IMR-90 (cell line): ENCODE data around the gene SBF1. TPM values are rescaled to one million over a fixed set of nuclear protein-coding genes. Genes with fewer than 3 reads are reported as not detected.

Experiments used
- ATAC-seq: fragments of 200-7000 bp; cut with Tn5 transposase; 2 replicates; pipeline ENCODE4 v1.9.1; 2020; ENCODE audit warnings: low read depth, mild to moderate bottlenecking, moderate library complexity
- BruUV-seq: library from RNA; stranded (reverse); fragments of 400-500 nt; replicated peaks from 2 replicates; lab custom pipeline; 2021; lab: Mats Ljungman, UMichigan
- CTCF ChIA-PET: fragments of 300-600 bp; formaldehyde crosslinking; extraction: SDS; loops from one replicate; lab custom pipeline; 2021; ENCODE audit warnings: antibody characterized with exemption; lab: Yijun Ruan, JAX
- POLR2A ChIA-PET: fragments of 300-600 bp; sonication (Branson Sonifier 250); formaldehyde crosslinking; loops from one replicate; lab custom pipeline; 2022; ENCODE audit warnings: antibody characterized with exemption; ENCODE audit not compliant: unreplicated experiment; lab: Charles Lee
- DNase-seq: peaks from one replicate; pipeline ENCODE4 v3.0.0; 2013
- H2AFZ ChIP-seq: replicated peaks from 2 replicates; pipeline ENCODE3; 2013; ENCODE audit warnings: low read length, mild to moderate bottlenecking; ENCODE audit not compliant: poor library complexity
- H2AK5ac ChIP-seq: 2 replicates; pipeline ENCODE4 v1.6.1; 2013; ENCODE audit warnings: low read depth, low read length, inconsistent platforms
- H2AK9ac ChIP-seq: replicated peaks from 2 replicates; pipeline ENCODE3; 2013; ENCODE audit warnings: mild to moderate bottlenecking, low read depth, low read length, moderate library complexity; ENCODE audit not compliant: poor library complexity
- H2BK120ac ChIP-seq: 2 replicates; pipeline ENCODE4 v1.6.1; 2013; ENCODE audit warnings: low read depth, low read length, inconsistent platforms
- H2BK15ac ChIP-seq: 3 replicates; pipeline ENCODE4 v1.6.1; 2013; ENCODE audit warnings: low read depth, low read length, inconsistent platforms
- H2BK20ac ChIP-seq: 2 replicates; pipeline ENCODE4 v1.6.1; 2013; ENCODE audit warnings: low read depth, mild to moderate bottlenecking, inconsistent platforms, low read length, moderate library complexity
- H2BK5ac ChIP-seq: 2 replicates; pipeline ENCODE4 v1.6.1; 2013; ENCODE audit warnings: mild to moderate bottlenecking, low read depth, low read length, inconsistent platforms; ENCODE audit not compliant: poor library complexity, severe bottlenecking
- H3K14ac ChIP-seq: replicated peaks from 2 replicates; pipeline ENCODE4 v1.6.1; 2013; ENCODE audit warnings: low read depth, low read length, inconsistent platforms
- H3K18ac ChIP-seq: 2 replicates; pipeline ENCODE4 v1.6.1; 2013; ENCODE audit warnings: low read depth, low read length, control low read depth
- H3K23ac ChIP-seq: 2 replicates; pipeline ENCODE4 v1.6.1; 2013; ENCODE audit warnings: low read depth, low read length, inconsistent platforms
- H3K27ac ChIP-seq: 2 replicates; pipeline ENCODE4 v1.5.1; 2013; ENCODE audit warnings: mild to moderate bottlenecking, control low read depth, low read length; ENCODE audit not compliant: insufficient read depth
- H3K27me3 ChIP-seq: 2 replicates; pipeline ENCODE4 v1.6.1; 2013; ENCODE audit warnings: low read length; ENCODE audit not compliant: control insufficient read depth, insufficient read depth
- H3K36me3 ChIP-seq: 2 replicates; pipeline ENCODE4 v1.6.1; 2013; ENCODE audit warnings: low read length, mixed read lengths; ENCODE audit not compliant: control insufficient read depth, insufficient read depth
- H3K4ac ChIP-seq: 2 replicates; pipeline ENCODE4 v1.6.1; 2013; ENCODE audit warnings: low read depth, low read length, inconsistent platforms
- H3K4me1 ChIP-seq: 2 replicates; pipeline ENCODE4 v1.6.1; 2013; ENCODE audit warnings: low read length, mixed read lengths; ENCODE audit not compliant: control insufficient read depth, insufficient read depth
- H3K4me2 ChIP-seq: 2 replicates; pipeline ENCODE4 v1.6.1; 2013; ENCODE audit warnings: low read depth, mild to moderate bottlenecking, control low read depth, low read length, moderate library complexity
- H3K4me3 ChIP-seq: 2 replicates; pipeline ENCODE4 v1.5.1; 2013; ENCODE audit warnings: low read depth, mild to moderate bottlenecking, control low read depth, low read length, moderate library complexity; ENCODE audit not compliant: insufficient read depth
- H3K56ac ChIP-seq: 2 replicates; pipeline ENCODE4 v1.6.1; 2013; ENCODE audit warnings: low read length, inconsistent platforms; ENCODE audit not compliant: insufficient read depth; ENCODE audit errors: extremely low read depth
- H3K79me1 ChIP-seq, 2 experiments: 2 replicates each; pipeline ENCODE4 v1.6.1; 2013; ENCODE audit warnings: low read length in 2 of 2, inconsistent platforms in 1 of 2, low read depth in 1 of 2
- H3K9ac ChIP-seq: 2 replicates; pipeline ENCODE4 v1.6.1; 2013; ENCODE audit warnings: low read depth, low read length, control low read depth
- H3K9me1 ChIP-seq: 2 replicates; pipeline ENCODE4 v1.6.1; 2013; ENCODE audit warnings: low read length, inconsistent platforms; ENCODE audit not compliant: insufficient read depth
- H3K9me3 ChIP-seq: 2 replicates; pipeline ENCODE4 v1.6.1; 2013; ENCODE audit warnings: low read length; ENCODE audit not compliant: control insufficient read depth, insufficient read depth
- H4K20me1 ChIP-seq: 2 replicates; pipeline ENCODE4 v1.6.1; 2013; ENCODE audit warnings: low read length, inconsistent platforms; ENCODE audit not compliant: insufficient read depth
- H4K5ac ChIP-seq: 2 replicates; pipeline ENCODE4 v1.6.1; 2013; ENCODE audit warnings: mild to moderate bottlenecking, low read depth, low read length, control low read depth
- H4K8ac ChIP-seq, 2 experiments: 2 replicates each; pipeline ENCODE4 v1.6.1; 2013; ENCODE audit warnings: low read depth in 2 of 2, low read length in 2 of 2, control low read depth in 1 of 2, inconsistent platforms in 1 of 2
- H4K91ac ChIP-seq: 2 replicates; pipeline ENCODE4 v1.6.1; 2013; ENCODE audit warnings: low read depth, low read length, inconsistent platforms; ENCODE audit not compliant: insufficient read depth
- BHLHE40 ChIP-seq: fragments of 150-350 bp; IDR thresholded peaks from 2 replicates; pipeline ENCODE4 v1.6.1; 2016; ENCODE audit warnings: mild to moderate bottlenecking, low read depth, low read length
- CTCF ChIP-seq: conservative IDR thresholded peaks from 2 replicates; pipeline ENCODE4 v1.5.1; 2012; ENCODE audit warnings: mild to moderate bottlenecking, low read depth, low read length, improper control_type of control experiment
- ELK1 ChIP-seq: fragments of 150-350 bp; IDR thresholded peaks from 2 replicates; pipeline ENCODE4 v1.6.1; 2016; ENCODE audit warnings: low read depth, mild to moderate bottlenecking, low read length, moderate library complexity, borderline replicate concordance
- MAFK ChIP-seq: IDR thresholded peaks from 2 replicates; pipeline ENCODE4 v1.6.1; 2012; ENCODE audit warnings: low read depth, low read length, improper control_type of control experiment
- MAZ ChIP-seq: IDR thresholded peaks from 2 replicates; pipeline ENCODE4 v1.6.1; 2012; ENCODE audit warnings: low read depth, mild to moderate bottlenecking, low read length, improper control_type of control experiment, moderate library complexity, borderline replicate concordance
- MXI1 ChIP-seq: IDR thresholded peaks from 2 replicates; pipeline ENCODE4 v1.6.1; 2012; ENCODE audit warnings: low read depth, mild to moderate bottlenecking, low read length, moderate library complexity, borderline replicate concordance
- NFE2L2 ChIP-seq: fragments of 150-350 bp; IDR thresholded peaks from 2 replicates; pipeline ENCODE4 v1.6.1; 2016; ENCODE audit warnings: low read depth, mild to moderate bottlenecking, low read length
- POLR2A ChIP-seq: IDR thresholded peaks from 2 replicates; pipeline ENCODE4 v1.6.1; 2012; ENCODE audit warnings: mild to moderate bottlenecking, low read depth, low read length
- RAD21 ChIP-seq: IDR thresholded peaks from 2 replicates; pipeline ENCODE4 v1.6.1; 2012; ENCODE audit warnings: low read length, improper control_type of control experiment
- RCOR1 ChIP-seq: IDR thresholded peaks from 2 replicates; pipeline ENCODE4 v1.6.1; 2012; ENCODE audit warnings: mild to moderate bottlenecking, low read length, improper control_type of control experiment; ENCODE audit not compliant: insufficient replicate concordance
- RFX5 ChIP-seq: IDR thresholded peaks from 2 replicates; pipeline ENCODE4 v1.8.0; 2012; ENCODE audit warnings: low read depth, mild to moderate bottlenecking, low read length, moderate library complexity
- SMC3 ChIP-seq: fragments of 150-350 bp; IDR thresholded peaks from 2 replicates; pipeline ENCODE4 v1.6.1; 2016; ENCODE audit warnings: low read depth, mild to moderate bottlenecking, antibody characterized with exemption, low read length, moderate library complexity
- USF2 ChIP-seq: fragments of 150-350 bp; IDR thresholded peaks from 2 replicates; pipeline ENCODE4 v1.6.1; 2017; ENCODE audit warnings: mild to moderate bottlenecking, antibody characterized with exemption, low read length, low read depth
- WGBS, 2 experiments: methylation state at CpG; one replicate each; pipeline versions ENCODE4 v1.1.5 to v1.1.7; 2013; ENCODE audit warnings: missing lambda C conversion rate in 2 of 2; ENCODE audit not compliant: insufficient read length in 1 of 2; ENCODE audit errors: extremely low coverage in 2 of 2; 5-methylcytosine and 5-hydroxymethylcytosine counted together
- dilution Hi-C: fragments of 300-500 bp; cut with HindIII; formaldehyde crosslinking; loops from one replicate; pipeline ENCODE4 v1.14.3; 2018; ENCODE audit warnings: low sequenced_read_pairs; ENCODE audit not compliant: unreplicated experiment
- in situ Hi-C: fragments of 300-500 bp; cut with MboI; formaldehyde crosslinking; loops from 3 replicates; pipeline ENCODE4 v1.14.3; 2019; ENCODE audit warnings: low sequenced_read_pairs, inconsistent platforms, mixed read lengths
- intact Hi-C: fragments of 100-400 bp; cut with micrococcal nuclease; formaldehyde crosslinking; loops from 2 replicates; pipeline ENCODE4 v1.10.0; 2022
- polyA plus RNA-seq, 3 experiments: library from polyadenylated mRNA; depleted of rRNA; stranded (reverse); fragments of >200 nt; gene quantifications; 2 replicates each; pipeline ENCODE4 v1.2.3, GENCODE V29; 2012; ENCODE audit warnings: low replicate concordance in 1 of 3
- total RNA-seq: library from RNA; depleted of rRNA; stranded (reverse); fragments of >200 nt; gene quantifications from 2 replicates; pipeline ENCODE4 v1.2.3, GENCODE V29; 2012

The SBF1 gene
- total and polyA plus RNA-seq, 2 of the 4 experiments (the other 2 are of a cell fraction) = 21.5 to 33.2 TPM

- POLR2A ChIA-PET = no interaction called here
- intact Hi-C loops = no loop called here
- peaks cover 81% of the 10 kb centered on the region for H3K36me3 ChIP-seq
Measured at GRCh38 chr22:50464451-50464850, 10.4 kb downstream of the SBF1 start.

More at GRCh38 chr22:50464451-50464850, 10.4 kb downstream of the SBF1 start:
- H3K9me1 ChIP-seq = no peaks in the 10 kb centered on the region
- TF ChIP-seq RAD21 (no peak), ELK1 (no peak), MXI1 (no peak), BHLHE40 (no peak), RFX5 (no peak), NFE2L2 (no peak), USF2 (no peak), CTCF (no peak), SMC3 (no peak), MAFK (no peak), MAZ (no peak), POLR2A (no peak), RCOR1 (no peak)
- no peak for DNase-seq
- H3K23ac ChIP-seq = no peak overlapping the region
- H3K4me2 ChIP-seq = no peak overlapping the region
- H2AK5ac ChIP-seq = no peak overlapping the region
- no peak overlapping the region for H2AFZ ChIP-seq
- no peak overlapping the region for H3K4ac ChIP-seq
- H3K9ac ChIP-seq = no peak overlapping the region
- in situ Hi-C loops = no loop called here
- 91% methylated on average over 20 of the region's 24 CpGs; no CpG with 5 or more reads in 1 of the 2 experiments for WGBS, 2 experiments
- H3K79me1 ChIP-seq = peaks cover 12 to 29% of the 10 kb centered on the region in 2 experiments; a peak in 3 of 4 replicates
- H2BK120ac ChIP-seq = no peak overlapping the region
- CTCF ChIA-PET = no interaction called here
- no peak overlapping the region for H2AK9ac ChIP-seq
- BruUV-seq = TSS peak; percentile 39
- no peak overlapping the region for H3K14ac ChIP-seq
- no peak overlapping the region for H4K5ac ChIP-seq
- H4K20me1 ChIP-seq = peaks cover 27% of the 10 kb centered on the region
- dilution Hi-C loops = no loop called here
- no peak overlapping the region for H4K91ac ChIP-seq
- H3K27me3 ChIP-seq = no peaks in the 10 kb centered on the region
- H3K56ac ChIP-seq = no peak overlapping the region
- H2BK20ac ChIP-seq = no peak overlapping the region
- H3K4me1 ChIP-seq = no peaks in the 10 kb centered on the region
- H3K4me3 ChIP-seq = no peak overlapping the region
- no peak overlapping the region for H2BK5ac ChIP-seq
- no peak overlapping the region for H3K18ac ChIP-seq
- no peaks in the 10 kb centered on the region for H3K9me3 ChIP-seq
- H4K8ac ChIP-seq = no peak overlapping the region
- H2BK15ac ChIP-seq = no peak overlapping the region
- ATAC-seq = no peak
- no peak overlapping the region for H3K27ac ChIP-seq
